ENCODE data around the gene CFAP45. TPM values are rescaled to one million over a fixed set of nuclear protein-coding genes. Genes with fewer than 3 reads are reported as not detected.

Gene CFAP45
- total RNA-seq, 1 donor from 2014 or later, result 1.9 TPM

- H3K9me3 ChIP-seq, result no peaks in the 10 kb centered on the region
- intact Hi-C loops (cut with DNase I), result no loop called here
- no peaks in the 10 kb centered on the region for H3K36me3 ChIP-seq
- no peak overlapping the region for H3K4me3 ChIP-seq
- no peak for TF ChIP-seq CTCF (IDR thresholded peaks at IDR 0.05)
- ATAC-seq (no peak), DNase-seq (no peak)
- H3K27me3 ChIP-seq, result no peaks in the 10 kb centered on the region
- H3K4me1 ChIP-seq, result no peaks in the 10 kb centered on the region
- H3K27ac ChIP-seq, result no peak overlapping the region
Observed at GRCh38 chr1:159879977-159880376, 20.0 kb downstream of the CFAP45 start.

GRCh38 chr1:159879136-159879535 is 20.8 kb downstream of the CFAP45 start:
- DNase-seq, result no peak
- H3K27me3 ChIP-seq, result no peaks in the 10 kb centered on the region
- no peaks in the 10 kb centered on the region for H3K9me3 ChIP-seq
- H3K27ac ChIP-seq, result no peak overlapping the region
- ATAC-seq, result no peak
- intact Hi-C loops (cut with DNase I), result no loop called here
- H3K4me1 ChIP-seq, result no peaks in the 10 kb centered on the region
- no peak overlapping the region for H3K4me3 ChIP-seq
- H3K36me3 ChIP-seq, result no peaks in the 10 kb centered on the region
- TF ChIP-seq CTCF (IDR thresholded peaks at IDR 0.05), result no peak

- intact Hi-C loops (cut with DNase I), result no loop called here
- Histone ChIP-seq H3K4me3 (no peak overlapping the region), H3K27me3 (no peaks in the 10 kb centered on the region), H3K27ac (no peak overlapping the region), H3K9me3 (no peaks in the 10 kb centered on the region), H3K36me3 (no peaks in the 10 kb centered on the region), H3K4me1 (no peaks in the 10 kb centered on the region)
- no peak for ATAC-seq
- TF ChIP-seq CTCF (IDR thresholded peaks at IDR 0.05), result no peak
- DNase-seq, result no peak
Observed at GRCh38 chr1:159877695-159878444, 22.1 kb downstream of the CFAP45 start.

GRCh38 chr1:159873530-159874143 is 26.3 kb downstream of the CFAP45 start:
- intact Hi-C loops (cut with DNase I), result no loop called here
- Histone ChIP-seq H3K27ac (no peak overlapping the region), H3K4me3 (no peak overlapping the region), H3K9me3 (no peaks in the 10 kb centered on the region), H3K4me1 (no peaks in the 10 kb centered on the region), H3K36me3 (no peaks in the 10 kb centered on the region), H3K27me3 (no peaks in the 10 kb centered on the region)
- no peak for TF ChIP-seq CTCF (IDR thresholded peaks at IDR 0.05)
- DNase-seq (no peak), ATAC-seq (no peak)

GRCh38 chr1:159872891-159873290 is 27.1 kb downstream of the CFAP45 start:
- DNase-seq (no peak), ATAC-seq (no peak)
- Histone ChIP-seq H3K9me3 (no peaks in the 10 kb centered on the region), H3K4me1 (no peaks in the 10 kb centered on the region), H3K36me3 (no peaks in the 10 kb centered on the region), H3K4me3 (no peak overlapping the region), H3K27me3 (no peaks in the 10 kb centered on the region), H3K27ac (no peak overlapping the region)
- intact Hi-C loops (cut with DNase I), result no loop called here
- TF ChIP-seq CTCF (IDR thresholded peaks at IDR 0.05), result no peak

All from upper lobe of right lung (tissue), 1 donor.